Esophagus (tissue), 2 donors: ENCODE measurements around the gene PXT1. TPM values are rescaled to one million over a fixed set of nuclear protein-coding genes. Genes with fewer than 3 reads are reported as not detected.
A peak's percentile ranks its signal among the peaks of the same experiment; 100 is the strongest.

Experiments used
- H3K27ac ChIP-seq, 2 donors: one replicate each; pipeline ENCODE4 v1.5.1; 2013; ENCODE audit warnings: low read depth in 2 of 2, mild to moderate bottlenecking in 2 of 2, inconsistent platforms in 1 of 2, low read length in 1 of 2, moderate library complexity in 1 of 2
- H3K27me3 ChIP-seq, 2 donors: one replicate each; pipeline ENCODE4 v1.6.1; 2013; ENCODE audit warnings: low read length in 2 of 2, control low read depth in 1 of 2, mild to moderate bottlenecking in 1 of 2; ENCODE audit not compliant: insufficient read depth in 2 of 2, control insufficient read depth in 1 of 2
- H3K36me3 ChIP-seq, 2 donors: one replicate each; pipeline ENCODE4 v1.6.1; 2013; ENCODE audit warnings: low read length in 1 of 2; ENCODE audit not compliant: control insufficient read depth in 2 of 2, insufficient read depth in 2 of 2
- H3K4me1 ChIP-seq, 2 donors: one replicate each; pipeline ENCODE4 v1.6.1; 2013; ENCODE audit warnings: low read length in 1 of 2; ENCODE audit not compliant: control insufficient read depth in 2 of 2, insufficient read depth in 2 of 2
- H3K4me3 ChIP-seq, 2 donors: one replicate each; pipeline ENCODE4 v1.5.1; 2013; ENCODE audit warnings: low read length in 2 of 2, mild to moderate bottlenecking in 2 of 2, low read depth in 1 of 2, moderate library complexity in 1 of 2
- H3K9me3 ChIP-seq, 2 donors: one replicate each; pipeline ENCODE4 v1.6.1; 2013; ENCODE audit warnings: mild to moderate bottlenecking in 2 of 2, low read depth in 1 of 2, low read length in 1 of 2, moderate library complexity in 1 of 2; ENCODE audit not compliant: control insufficient read depth in 2 of 2, insufficient read depth in 1 of 2
- WGBS, 2 donors: extraction: QIAGEN DNeasy Blood & Tissue Kit; methylation state at CpG; one replicate each; pipeline ENCODE4 v1.1.7; 2013; 5-methylcytosine and 5-hydroxymethylcytosine counted together
- polyA plus RNA-seq, 2 donors: library from polyadenylated mRNA; stranded (reverse); fragments of 200-250 nt; gene quantifications; one replicate each; pipeline ENCODE4 v1.2.3, GENCODE V29; 2013
- donor health status: healthy with polysubstance abuse.
- donor health status: Bipolar disorder and iron deficiency.

Gene PXT1
- polyA plus RNA-seq, 2 donors = not detected

- Histone ChIP-seq H3K36me3 (no peaks in the 10 kb centered on the region), H3K27ac (no peak overlapping the region), H3K4me3 (no peak overlapping the region), H3K4me1 (peaks cover 0 to 9% of the 10 kb centered on the region in 2 donors), H3K27me3 (no peaks in the 10 kb centered on the region), H3K9me3 (no peaks in the 10 kb centered on the region)
- WGBS, 2 donors = 72 to 91% methylated on average over 4 of the region's 4 CpGs
Measured at GRCh38 chr6:36347621-36348020, 95.0 kb downstream of the PXT1 start.

GRCh38 chr6:36346486-36347273 lies 96.0 kb downstream of the PXT1 start:
- WGBS, 2 donors = 91 to 94% methylated on average over 20 of the region's 20 CpGs
- peaks cover 0 to 9% of the 10 kb centered on the region in 2 donors for H3K4me1 ChIP-seq
- H3K27ac ChIP-seq = no peak overlapping the region
- no peak overlapping the region for H3K4me3 ChIP-seq
- no peaks in the 10 kb centered on the region for H3K36me3 ChIP-seq
- H3K9me3 ChIP-seq = no peaks in the 10 kb centered on the region
- H3K27me3 ChIP-seq = no peaks in the 10 kb centered on the region

GRCh38 chr6:36345681-36346466 lies 96.8 kb downstream of the PXT1 start:
- no peak overlapping the region for H3K27ac ChIP-seq
- no peak overlapping the region for H3K4me3 ChIP-seq
- peaks cover 0 to 9% of the 10 kb centered on the region in 2 donors for H3K4me1 ChIP-seq
- 72 to 74% methylated on average over 13 of the region's 13 CpGs for WGBS, 2 donors
- no peaks in the 10 kb centered on the region for H3K36me3 ChIP-seq
- H3K27me3 ChIP-seq = no peaks in the 10 kb centered on the region
- H3K9me3 ChIP-seq = no peaks in the 10 kb centered on the region

GRCh38 chr6:36343109-36343680 lies 99.5 kb downstream of the PXT1 start:
- Histone ChIP-seq H3K27me3 (peaks cover 0 to 3% of the 10 kb centered on the region in 2 donors), H3K36me3 (no peaks in the 10 kb centered on the region), H3K9me3 (no peaks in the 10 kb centered on the region), H3K27ac (no peak overlapping the region), H3K4me1 (peaks cover 0 to 7% of the 10 kb centered on the region in 2 donors), H3K4me3 (no peak overlapping the region)
- WGBS, 2 donors = 84 to 86% methylated on average over 5 of the region's 5 CpGs

- H3K4me3 ChIP-seq = peak overlapping the region; percentile 2 to 29
- no peak overlapping the region for H3K27ac ChIP-seq
- 21 to 23% methylated on average over 36 of the region's 36 CpGs for WGBS, 2 donors
Measured at GRCh38 chr6:36340618-36341454, 101.8 kb downstream of the PXT1 start.

More at GRCh38 chr6:36340618-36341454, 101.8 kb downstream of the PXT1 start:
- Histone ChIP-seq H3K9me3 (no peaks in the 10 kb centered on the region), H3K4me1 (peaks cover 0 to 7% of the 10 kb centered on the region in 2 donors), H3K27me3 (peaks cover 0 to 3% of the 10 kb centered on the region in 2 donors), H3K36me3 (no peaks in the 10 kb centered on the region)

Other genes with a start within 250 kb of the PXT1 start
- gene BRPF3, start 246.1 kb downstream of the PXT1 start, polyA plus RNA-seq = 1 to 10 TPM; 6.5 to 7.7 TPM
- gene PNPLA1, start 172.8 kb downstream of the PXT1 start, polyA plus RNA-seq = under 1 TPM; 0.02 to 0.04 TPM
- not detected for gene BNIP5, start 106.0 kb downstream of the PXT1 start, polyA plus RNA-seq
- 1 to 10 TPM; 2.1 to 3.3 TPM for gene ETV7, start 55.2 kb downstream of the PXT1 start, polyA plus RNA-seq
- gene KCTD20, start 146 bp upstream of the PXT1 start, polyA plus RNA-seq = 10 to 100 TPM; 16.6 to 18.5 TPM
- 10 to 100 TPM; 24.0 to 32.2 TPM for gene STK38, start 104.6 kb upstream of the PXT1 start, polyA plus RNA-seq
- gene SRSF3, start 151.5 kb upstream of the PXT1 start, polyA plus RNA-seq = 100 to 1,000 TPM; 103 to 247 TPM
- 100 to 1,000 TPM in 1 of 2 donors, 10 to 100 TPM in 1; 36.9 to 114 TPM for gene CDKN1A, start 235.9 kb upstream of the PXT1 start, polyA plus RNA-seq